COLO668 (cell line): ENCODE measurements around the gene ANXA7.
"Not testable (repeated sequence)": the region's sequence is repeated elsewhere in the genome, so short reads cannot be mapped to it uniquely, and the experiment has no call there.

Experiments used
- DNase-seq: peaks from one replicate; lab custom pipeline; 2025; ENCODE audit not compliant: unreplicated experiment; lab: John Stamatoyannopoulos, UW

ANXA7 gene

GRCh38 chr10:73340121-73340520, 73.7 kb downstream of the ANXA7 start:
- DNase-seq = no peak

- DNase-seq = no peak
Observed at GRCh38 chr10:73339436-73339835, 74.4 kb downstream of the ANXA7 start.

- DNase-seq = no peak
Observed at GRCh38 chr10:73338801-73339368, 75.0 kb downstream of the ANXA7 start.

- DNase-seq = no peak
Observed at GRCh38 chr10:73333202-73333601, 80.7 kb downstream of the ANXA7 start.

- DNase-seq = no peak
Observed at GRCh38 chr10:73332379-73332778, 81.5 kb downstream of the ANXA7 start.

GRCh38 chr10:73328523-73328922, 85.3 kb downstream of the ANXA7 start:
- DNase-seq = not testable (repeated sequence)

- not testable (repeated sequence) for DNase-seq
Observed at GRCh38 chr10:73325290-73325689, 88.6 kb downstream of the ANXA7 start.
